ENCODE data around the gene PIP4K2A. TPM values are rescaled to one million over a fixed set of nuclear protein-coding genes. Genes with fewer than 3 reads are reported as not detected.
A peak's percentile ranks its signal among the peaks of the same experiment; 100 is the strongest.
"Not testable (repeated sequence)": the region's sequence is repeated elsewhere in the genome, so short reads cannot be mapped to it uniquely, and the experiment has no call there.

Gene PIP4K2A
- total RNA-seq, 1 experiment from 2014 or later = 59.2 TPM

DNA sequence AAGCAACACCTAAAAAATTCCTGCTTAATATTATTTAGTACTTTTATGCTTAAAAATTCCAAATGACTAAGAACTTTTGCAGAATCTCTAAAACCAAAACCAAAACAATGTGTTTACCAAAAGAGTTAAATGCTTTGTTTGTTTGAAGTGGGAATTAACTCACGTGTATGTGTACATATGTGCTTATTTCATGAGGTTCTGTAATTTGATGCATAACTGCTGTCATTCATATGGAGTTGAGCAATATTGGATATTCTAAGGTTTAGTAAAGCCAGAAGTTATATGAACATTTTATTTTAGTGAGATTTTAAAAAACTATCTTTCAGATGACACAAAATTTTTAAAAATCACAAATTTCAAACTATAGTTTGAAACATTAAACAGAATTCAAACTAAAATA is 157.1 kb downstream of the PIP4K2A start:
- DNase-seq (ENCODE audit: low read depth) = no peak

DNA sequence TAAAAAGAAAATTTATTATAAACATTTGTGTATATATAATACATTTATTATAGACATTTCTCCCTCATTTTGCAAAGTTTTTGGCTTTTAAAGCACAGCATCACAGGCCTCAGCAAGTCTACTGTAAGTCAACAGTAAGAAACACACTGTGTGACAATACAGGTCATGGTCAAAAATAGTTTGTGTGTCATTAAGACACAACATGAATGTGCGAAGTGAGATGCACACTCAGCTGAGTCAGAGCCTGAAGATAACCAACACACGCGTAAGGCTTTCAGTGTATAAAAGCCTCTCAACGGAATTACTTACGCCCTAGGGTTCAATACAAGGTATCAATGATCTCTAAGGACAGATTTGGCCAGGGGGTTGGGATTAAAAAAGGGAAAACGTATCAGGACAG is 157.6 kb downstream of the PIP4K2A start:
- no peak for DNase-seq (ENCODE audit: low read depth)

DNA sequence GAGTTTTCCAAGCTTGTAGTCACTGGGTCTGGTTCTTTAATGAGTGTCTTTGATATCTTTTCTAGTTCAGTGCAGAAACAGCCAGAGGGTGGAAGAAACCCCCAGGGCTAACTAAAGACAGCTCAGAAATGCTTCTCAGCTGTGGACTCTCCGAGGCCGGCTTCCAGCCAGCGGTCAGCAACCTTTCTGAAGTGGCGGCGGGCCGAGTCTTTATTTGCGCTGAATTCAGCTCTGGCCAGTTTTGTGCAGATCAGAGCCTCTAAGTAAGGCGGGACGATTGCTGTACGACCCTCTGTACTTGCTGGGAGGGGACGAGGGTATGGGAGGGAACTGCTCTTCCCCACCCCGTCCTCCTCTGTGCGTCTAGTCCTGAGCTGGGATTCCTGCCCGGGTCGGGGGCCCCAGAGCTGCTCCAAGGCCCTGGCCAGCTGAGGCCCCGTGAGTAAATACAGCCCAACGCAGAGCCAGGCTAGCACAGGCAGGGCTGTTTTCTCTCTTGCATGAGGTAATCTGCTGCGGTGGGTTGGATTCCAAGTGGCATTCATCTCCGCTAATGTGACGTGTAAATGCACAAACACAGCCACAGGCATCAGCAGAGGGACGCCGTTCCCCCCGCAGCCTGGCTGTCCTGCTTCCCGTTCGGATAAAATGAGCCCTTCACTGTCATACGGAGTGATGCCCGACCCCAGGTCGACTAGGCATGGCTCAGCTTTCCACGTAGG is 159.8 kb downstream of the PIP4K2A start:
- no peak for DNase-seq (ENCODE audit: low read depth)

DNA sequence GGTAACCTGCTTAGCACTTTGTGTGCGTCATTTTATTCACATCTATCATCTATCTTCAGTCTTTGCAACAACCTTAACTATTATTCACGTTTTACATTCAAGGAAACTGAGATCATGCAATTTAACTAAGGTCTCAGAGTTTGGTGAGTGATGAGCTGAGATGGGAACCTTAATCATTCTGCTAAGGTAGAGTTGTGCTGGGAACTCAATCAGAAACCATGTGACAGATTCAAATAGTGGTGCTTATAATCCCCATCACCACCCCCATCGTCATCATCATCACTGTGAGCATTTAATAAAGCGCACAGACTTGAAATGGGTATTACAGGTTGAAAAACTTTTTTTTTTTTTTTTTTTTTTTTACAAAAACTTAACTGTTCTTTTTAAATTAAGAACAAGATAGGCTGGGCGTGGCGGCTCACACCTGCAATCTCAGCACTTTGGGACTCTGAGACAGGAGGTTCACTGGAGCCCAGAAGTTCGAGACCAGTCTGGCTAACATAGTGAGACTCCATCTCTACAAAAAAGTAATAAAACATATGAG is 160.9 kb downstream of the PIP4K2A start:
- no peak for DNase-seq (ENCODE audit: low read depth)

DNA sequence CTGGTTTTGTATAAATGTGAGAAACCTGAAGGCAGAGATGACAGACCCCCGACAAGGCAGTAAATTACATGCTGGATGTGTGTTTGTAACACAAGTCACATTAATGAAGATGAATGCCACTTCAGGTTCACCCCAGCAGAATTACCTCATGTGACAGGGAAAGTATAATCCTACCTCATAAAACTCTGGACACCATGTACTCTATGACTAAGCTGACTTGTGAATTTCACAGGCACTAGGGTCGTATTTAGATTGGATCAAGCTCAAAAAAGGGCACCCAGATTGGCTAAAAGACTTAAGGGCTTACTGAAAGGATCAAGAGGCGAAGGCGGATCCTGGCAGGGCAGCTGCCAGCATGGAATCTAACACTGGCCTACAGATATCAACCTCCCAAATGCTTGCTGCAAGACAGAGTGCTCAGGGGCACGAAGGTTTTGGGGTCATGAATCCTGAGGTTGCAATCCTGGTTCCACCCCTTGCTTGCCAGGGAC is 161.4 kb downstream of the PIP4K2A start:
- no peak for DNase-seq (ENCODE audit: low read depth)

DNA sequence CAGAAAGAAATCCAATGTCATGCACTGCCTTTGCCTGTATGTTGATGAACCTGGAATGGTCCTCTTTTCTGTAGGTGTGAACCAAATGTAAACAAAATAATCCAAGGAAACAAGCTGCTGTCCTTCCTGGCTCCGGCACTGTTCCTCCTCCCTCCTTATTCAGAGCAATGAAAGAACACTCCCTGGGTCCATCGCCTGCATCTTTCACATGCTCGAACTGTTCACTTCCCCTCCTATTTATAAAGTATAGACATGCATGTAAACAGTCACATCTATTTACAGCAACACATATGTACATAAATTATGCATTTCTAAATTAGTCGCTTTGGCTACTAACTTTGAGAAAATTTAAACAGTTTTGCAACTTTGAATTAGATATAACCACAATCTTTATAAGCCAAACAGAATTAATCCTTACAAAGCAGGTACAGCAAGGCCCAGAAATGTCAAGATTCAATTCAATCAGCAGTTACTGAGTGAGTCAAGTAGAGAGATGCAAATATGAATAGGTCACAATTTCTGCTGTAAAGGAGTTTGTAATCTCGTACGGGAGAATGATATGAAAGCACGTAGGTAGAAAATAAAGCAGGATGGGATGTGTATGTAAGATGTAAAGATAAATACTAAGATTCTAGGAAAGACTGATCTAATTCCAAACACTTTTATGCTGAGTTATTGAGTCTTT is 162.6 kb downstream of the PIP4K2A start:
- DNase-seq (ENCODE audit: low read depth) = no peak

DNA sequence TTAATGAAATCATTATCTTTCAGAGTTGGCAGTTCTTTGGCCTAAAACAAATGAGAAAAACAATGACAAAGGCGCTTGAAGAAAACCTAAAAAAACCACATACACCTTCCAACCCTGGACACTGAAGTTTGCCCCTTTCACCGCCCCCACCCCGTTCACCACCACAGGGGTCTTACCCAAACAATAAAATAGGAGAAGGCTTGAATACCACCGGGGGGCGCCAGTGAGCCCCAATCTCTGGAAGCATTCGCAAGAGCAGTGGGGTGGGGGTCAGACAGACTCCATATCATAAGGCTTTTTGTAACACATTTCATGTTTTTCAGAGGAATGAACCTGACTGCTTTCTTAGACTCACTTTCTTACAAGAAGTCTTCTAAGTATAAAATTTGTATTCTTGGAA is 163.6 kb downstream of the PIP4K2A start:
- no peak for DNase-seq (ENCODE audit: low read depth)

DNA sequence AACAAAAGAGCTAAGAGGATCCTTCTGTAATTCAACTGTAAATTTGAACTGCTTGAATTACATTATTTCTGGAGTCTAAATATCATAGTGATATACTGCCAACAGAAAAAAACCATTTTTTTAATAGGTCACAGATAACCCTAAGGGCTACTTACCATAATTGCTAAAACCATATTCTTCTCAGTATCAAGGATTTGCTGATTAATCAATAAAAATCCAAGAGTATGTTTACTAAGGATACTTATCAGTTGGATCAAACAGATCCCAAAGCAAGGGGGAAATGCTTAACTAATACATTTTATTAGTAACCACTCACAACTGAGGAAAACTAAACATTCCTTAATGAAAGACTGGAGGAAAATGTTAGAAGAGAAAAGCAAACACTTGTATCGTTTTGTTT is 166.0 kb downstream of the PIP4K2A start:
- no peak for DNase-seq (ENCODE audit: low read depth)

DNA sequence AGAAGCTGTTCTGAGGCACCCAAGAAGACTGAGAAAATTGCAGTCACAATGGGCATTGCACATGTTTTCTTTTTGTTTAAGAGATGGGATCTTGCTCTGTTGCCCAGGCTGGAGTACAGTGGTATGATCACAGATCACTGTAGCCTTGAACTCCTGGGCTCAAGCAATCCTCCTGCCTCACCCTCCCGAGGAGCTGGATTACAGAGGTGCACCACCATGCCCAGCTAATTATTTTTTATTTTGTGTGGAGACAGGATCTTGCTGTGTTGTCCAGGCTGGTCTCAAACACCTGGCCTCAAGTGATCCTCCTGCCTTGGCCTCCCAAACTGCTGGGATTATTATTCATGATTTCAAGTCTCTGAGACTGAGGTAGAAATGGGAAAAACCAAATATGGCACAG is 168.7 kb downstream of the PIP4K2A start:
- no peak for DNase-seq (ENCODE audit: low read depth)

DNA sequence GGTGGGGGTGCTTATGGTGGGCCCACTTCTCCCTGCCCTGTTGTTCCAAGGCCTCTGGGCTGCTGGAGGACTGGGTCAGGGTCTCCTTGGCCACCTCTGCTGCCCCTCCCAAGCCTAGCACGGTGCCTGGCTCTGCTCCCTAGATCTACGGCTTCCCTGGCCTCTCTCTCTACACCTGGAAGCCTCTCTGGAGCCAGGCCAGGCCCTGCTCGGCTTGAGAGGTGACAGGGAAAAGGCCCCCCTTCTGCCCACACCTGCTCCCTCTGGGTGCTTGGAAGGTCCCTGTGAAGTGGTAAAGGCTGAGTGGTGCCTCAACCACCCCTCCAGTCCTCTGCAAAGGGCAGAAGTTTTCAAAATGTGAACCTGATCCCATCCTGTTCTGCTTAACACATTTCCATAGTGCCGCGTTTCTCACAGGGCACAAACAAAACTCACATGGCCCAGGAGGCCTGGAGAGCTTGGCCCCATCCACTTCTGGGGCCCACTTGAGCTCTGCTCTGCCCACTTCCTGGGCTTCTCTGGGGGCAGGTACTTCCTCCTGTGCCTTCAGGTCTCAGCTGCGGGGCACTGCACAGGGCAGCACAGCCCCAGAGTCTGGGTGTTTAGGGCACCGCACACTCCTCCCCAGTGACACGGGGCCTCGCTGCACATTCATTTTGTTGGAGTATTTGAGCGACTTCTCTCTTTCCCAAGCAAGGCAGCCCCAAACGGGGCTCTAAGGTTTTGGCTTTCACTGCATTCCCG is 169.9 kb downstream of the PIP4K2A start:
- DNase-seq (ENCODE audit: low read depth) = no peak

DNA sequence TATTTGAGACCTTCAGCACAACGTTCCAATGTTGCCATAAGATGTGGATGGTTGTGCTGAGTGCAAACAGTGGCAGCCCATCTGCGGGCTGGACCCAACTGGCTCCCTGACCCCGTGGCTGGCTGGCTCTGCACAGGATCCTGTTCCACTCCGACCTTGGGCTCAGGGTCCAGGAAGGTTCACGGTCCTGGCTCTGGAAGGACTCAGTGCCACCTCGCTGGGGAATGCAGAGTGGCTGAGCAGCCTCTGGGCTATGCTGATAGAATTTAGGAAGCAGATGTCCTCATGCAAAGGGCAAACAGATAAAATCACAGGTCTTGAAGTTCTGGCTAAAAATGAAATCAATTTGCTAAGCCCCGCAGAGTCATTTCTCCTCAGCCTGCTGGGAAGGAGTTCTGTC is 171.6 kb downstream of the PIP4K2A start:
- no peak for DNase-seq (ENCODE audit: low read depth)

DNA sequence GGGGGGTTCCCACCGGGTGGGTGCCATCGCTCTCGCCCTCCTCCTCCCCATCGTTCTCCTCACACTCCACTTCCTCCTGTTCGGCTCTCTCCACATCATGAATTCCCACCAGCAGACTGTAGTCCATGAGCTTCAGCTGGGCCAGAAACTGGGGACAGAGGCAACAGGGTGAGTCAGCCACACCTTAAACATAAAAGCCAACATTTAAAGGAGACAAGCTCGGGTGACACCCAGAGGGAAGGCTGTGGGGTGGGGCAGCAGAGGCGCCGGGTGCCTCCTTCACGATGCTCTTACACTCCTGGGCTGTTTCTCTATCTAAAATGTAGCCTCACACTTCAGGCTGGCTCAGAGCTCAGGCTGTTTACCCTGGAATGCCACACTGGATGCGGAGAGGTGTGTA is 172.5 kb downstream of the PIP4K2A start:
- no peak for DNase-seq (ENCODE audit: low read depth)

DNA sequence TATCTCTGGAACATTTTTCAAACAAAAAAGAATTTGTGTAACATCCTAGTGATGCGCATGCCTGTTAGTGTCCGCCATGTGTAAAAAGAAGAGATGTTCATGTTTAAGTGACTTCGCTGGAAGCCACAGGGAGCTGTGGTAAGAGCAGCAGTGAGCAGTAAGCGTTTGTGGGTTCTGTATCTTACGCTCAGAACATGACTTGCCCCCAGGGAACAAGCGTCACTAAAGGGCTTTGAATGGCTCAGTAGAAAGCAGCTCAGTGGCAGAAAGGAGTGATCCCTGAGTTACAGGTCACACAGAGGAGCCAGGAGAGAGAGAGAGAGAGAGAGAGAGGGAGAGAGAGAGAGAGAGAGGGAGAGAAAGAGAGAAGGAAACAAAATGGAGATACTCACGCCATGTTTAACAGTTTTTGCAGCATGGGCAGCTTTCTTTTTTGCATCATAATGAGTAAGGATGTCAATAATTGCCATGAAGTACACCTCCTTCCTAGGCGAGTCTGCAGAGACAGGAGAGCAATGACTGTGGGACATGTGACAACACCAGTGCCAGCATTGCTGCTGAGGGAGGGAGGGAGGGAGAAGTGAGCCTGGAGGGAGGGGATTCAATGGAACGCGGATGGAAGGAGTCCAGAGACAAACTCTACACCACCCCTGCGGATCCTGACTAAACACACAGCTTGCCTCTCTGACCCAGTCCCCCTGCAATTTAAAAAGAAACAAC is 174.6 kb downstream of the PIP4K2A start:
- DNase-seq (ENCODE audit: low read depth) = no peak

DNA sequence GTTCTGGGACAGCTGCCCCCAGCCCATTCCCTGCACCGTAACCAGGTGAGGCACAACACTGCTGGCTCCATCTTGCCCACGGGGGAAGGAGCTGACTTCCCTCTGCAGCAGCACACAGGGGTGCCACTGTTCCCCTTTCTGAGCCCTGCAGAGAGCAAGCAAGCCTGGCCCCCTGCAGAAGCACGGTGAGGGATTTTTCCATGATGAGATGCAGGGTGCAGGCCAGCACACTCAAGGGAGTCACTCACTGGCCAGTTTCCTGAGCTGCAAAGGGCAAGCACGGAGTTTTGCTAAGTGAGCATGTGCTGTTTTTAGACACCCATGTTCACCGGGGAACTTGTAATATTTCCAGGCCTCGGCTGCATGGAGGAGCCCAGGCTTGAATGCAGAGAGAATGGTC is 176.6 kb downstream of the PIP4K2A start:
- DNase-seq (ENCODE audit: low read depth) = no peak

DNA sequence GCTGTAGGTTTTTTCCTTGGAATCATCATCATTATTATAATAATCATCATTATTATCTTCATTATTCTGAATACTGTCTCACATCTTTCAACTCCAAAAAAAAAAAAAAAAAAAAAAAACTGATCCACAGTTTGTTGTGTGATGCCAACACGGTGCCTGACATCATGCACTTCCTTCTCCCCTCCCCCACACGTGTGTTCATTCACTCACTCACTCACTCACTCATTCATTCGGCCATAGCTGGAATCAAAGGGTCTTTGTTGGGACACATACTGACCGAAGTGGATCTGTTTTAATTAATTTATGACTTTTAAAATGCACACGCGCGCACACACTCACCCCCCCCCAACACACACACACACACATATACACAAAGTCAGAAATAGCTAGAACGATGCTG is 177.8 kb downstream of the PIP4K2A start:
- no peak for DNase-seq (ENCODE audit: low read depth)

DNA sequence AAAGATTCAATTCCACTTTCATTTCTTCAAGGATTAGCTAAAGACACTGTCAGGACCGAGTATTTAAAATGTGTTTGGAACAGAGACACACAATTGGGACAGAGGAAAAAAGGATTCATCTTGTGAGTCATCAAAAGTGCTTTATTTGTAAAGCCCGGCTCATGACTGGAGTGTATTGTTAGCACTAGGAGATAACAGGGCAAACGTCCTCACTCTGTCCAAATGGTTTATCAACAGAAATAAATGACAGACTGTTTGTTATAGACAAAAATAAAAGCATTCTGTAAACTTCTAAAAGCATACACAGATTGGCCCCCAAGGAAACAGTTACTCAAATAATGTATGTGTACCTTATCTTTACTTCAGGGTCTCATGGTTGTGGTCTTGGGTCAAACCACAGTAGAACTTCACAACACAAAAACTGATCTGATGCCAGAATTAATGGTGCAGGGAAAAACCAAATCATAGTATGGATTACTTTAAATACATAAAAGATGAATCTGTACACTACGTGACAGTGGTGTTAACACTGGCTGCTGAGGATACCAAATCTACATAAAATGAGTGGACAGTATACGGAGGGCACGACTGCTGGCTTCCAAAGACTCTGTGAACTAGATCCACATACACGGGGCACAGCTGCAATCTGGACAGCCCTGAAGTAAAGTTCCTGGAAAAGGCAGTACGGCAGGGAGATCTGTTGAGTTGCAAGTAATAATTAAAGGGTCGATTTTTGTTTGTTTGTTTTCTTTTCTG is 179.4 kb downstream of the PIP4K2A start:
- DNase-seq (ENCODE audit: low read depth) = peak; percentile 31

DNA sequence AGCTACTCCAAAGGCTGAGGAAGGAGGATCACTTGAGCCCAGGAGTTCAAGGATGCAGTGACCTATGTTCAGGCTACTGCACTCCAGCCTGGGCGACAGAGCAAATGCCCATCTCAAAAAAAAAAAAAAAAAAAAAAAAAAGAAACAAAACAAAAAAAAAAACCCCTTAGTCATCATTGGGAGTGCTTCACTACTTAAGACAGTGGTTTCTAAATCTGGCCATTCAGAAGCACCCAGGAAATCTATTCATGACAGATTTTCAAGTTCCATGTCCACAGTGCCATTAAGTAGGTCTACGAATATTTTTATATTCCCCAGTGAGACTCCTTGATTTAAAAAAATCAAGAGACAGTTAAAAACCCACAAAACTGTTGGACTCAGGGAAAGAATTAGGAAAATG is 182.9 kb downstream of the PIP4K2A start:
- no peak for DNase-seq (ENCODE audit: low read depth)

DNA sequence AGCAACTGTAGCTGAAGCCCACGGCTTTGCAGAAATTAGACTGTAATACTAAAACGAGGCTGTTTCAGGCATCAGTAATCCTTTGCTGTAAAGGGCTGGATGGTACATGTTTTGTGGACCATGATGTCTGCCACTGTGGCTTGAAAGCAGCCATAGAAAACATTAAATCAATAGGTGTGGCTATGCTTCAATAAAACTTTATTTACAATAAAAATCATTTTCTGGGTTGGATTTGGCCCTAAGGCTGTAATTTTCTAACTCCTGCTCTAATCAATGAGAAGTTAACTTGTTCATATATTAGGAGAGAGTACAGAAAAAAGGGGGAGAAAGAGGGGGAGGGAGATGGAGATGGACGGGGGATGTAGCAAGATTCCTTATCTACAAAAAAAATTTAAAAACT is 183.4 kb downstream of the PIP4K2A start:
- no peak for DNase-seq (ENCODE audit: low read depth)

DNA sequence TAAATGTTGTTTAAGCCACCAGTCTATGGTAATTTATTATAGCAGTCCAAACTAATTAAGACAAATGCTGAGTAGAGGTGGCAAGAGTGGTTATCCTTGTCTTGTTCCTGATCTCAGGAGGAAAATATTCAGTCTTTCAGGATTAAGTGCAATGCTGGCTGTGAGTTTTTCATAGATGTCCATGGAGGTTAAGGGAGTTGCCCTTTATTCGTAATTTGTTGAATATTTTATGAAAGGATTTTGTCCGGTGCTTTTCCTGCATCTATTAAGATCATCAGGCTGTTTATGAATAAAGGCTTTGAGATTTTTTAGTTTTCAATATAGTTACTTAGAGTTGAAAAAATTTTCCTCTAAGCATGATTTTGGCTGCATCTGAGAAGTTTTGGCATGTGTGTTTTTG is 186.9 kb downstream of the PIP4K2A start:
- no peak for DNase-seq (ENCODE audit: low read depth)

DNA sequence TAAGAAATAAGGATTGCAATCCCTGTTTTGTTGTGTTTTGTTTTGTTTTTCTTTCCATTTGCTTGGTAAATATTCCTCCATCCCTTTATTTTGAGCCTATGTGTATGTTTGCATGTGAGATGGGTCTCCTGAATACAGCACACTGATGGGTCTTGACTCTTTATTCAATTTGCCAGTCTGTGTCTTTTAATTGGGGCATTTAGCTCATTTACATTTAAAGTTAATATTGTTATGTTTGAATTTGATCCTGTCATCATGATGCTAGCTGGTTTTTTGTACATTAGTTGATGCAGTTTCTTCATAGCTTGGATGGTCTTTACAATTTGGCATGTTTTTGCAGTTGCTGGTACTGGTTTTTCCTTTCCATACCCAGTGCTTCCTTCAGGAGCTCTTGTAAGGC is 190.0 kb downstream of the PIP4K2A start:
- not testable (repeated sequence) for DNase-seq (ENCODE audit: low read depth)

DNA sequence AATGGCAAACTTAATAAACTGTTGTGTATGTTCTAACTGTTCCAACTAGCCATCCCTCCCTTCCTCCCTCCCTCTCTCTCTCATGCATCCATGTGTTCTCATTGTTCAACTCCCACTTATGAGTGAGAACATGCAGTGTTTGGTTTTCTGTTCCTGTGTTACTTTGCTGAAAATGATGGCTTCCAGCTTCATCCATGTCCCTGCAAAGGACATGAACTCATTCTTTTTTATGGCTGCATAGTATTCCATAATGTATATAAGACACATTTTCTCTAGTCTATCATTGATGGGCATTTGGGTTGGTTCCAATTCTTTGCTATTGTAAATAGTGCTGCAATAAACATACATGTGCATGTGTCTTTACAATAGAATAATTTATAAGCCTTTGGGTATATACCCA is 193.7 kb downstream of the PIP4K2A start:
- DNase-seq (ENCODE audit: low read depth) = not testable (repeated sequence)

All from HT1080 (cell line).